ENCODE measurements around the gene RAB44.

DNA sequence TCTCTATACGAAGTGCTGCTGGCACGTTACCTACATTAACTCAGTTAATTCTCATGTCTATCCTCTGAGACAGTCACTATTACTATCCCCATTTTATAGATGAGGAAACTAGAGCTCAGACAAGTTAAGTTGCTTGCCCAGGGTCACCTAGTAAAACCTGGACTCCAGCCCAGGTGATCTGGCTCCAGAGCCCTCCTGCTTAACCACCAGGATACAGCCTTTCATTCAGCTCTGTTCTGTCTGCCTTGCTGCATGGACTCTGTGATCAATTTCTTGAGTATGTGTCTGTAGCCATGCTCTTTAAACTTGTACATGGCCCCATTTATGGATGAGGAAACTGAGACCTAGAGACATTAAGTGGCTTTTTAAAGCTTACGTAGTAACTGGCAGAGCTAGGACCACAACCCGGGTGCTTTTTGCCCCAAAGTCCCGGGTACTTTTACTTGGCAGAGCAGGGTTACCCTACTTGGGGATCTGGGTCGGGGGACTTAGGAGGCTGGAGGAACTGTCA lies 14.4 kb upstream of the RAB44 start:
- no peak for TF ChIP-seq GATA2 (IDR thresholded peaks at IDR 0.05; ENCODE audit: low read depth, low read length)
- no peak for TF ChIP-seq GATA3 (IDR thresholded peaks at IDR 0.05; ENCODE audit: low read depth, low read length)

All from SH-SY5Y (cell line).